Activated CD8-positive, alpha-beta memory T cell treated with anti-CD3 and anti-CD28 coated beads for 36 hours (primary cell): ENCODE results near the gene CRIP2. TPM values are rescaled to one million over a fixed set of nuclear protein-coding genes. Genes with fewer than 3 reads are reported as not detected.

ENCODE experiments used
- CTCF ChIA-PET: fragments of 350-600 bp; sonication (Branson Sonifier 250); formaldehyde crosslinking; loops from one replicate; lab custom pipeline; 2021; ENCODE audit warnings: antibody characterized with exemption; lab: Charles Lee
- POLR2A ChIA-PET: fragments of 350-600 bp; sonication (Branson Sonifier 250); formaldehyde crosslinking; loops from one replicate; lab custom pipeline; 2021; ENCODE audit warnings: antibody characterized with exemption; lab: Charles Lee
- total RNA-seq, 2 experiments: library from RNA; stranded (reverse); gene quantifications; one replicate each; pipeline ENCODE4 v1.2.3, GENCODE V29; 2021

The CRIP2 gene
- total RNA-seq, 2 experiments from 2014 or later: 1.0 to 1.2 TPM

DNA sequence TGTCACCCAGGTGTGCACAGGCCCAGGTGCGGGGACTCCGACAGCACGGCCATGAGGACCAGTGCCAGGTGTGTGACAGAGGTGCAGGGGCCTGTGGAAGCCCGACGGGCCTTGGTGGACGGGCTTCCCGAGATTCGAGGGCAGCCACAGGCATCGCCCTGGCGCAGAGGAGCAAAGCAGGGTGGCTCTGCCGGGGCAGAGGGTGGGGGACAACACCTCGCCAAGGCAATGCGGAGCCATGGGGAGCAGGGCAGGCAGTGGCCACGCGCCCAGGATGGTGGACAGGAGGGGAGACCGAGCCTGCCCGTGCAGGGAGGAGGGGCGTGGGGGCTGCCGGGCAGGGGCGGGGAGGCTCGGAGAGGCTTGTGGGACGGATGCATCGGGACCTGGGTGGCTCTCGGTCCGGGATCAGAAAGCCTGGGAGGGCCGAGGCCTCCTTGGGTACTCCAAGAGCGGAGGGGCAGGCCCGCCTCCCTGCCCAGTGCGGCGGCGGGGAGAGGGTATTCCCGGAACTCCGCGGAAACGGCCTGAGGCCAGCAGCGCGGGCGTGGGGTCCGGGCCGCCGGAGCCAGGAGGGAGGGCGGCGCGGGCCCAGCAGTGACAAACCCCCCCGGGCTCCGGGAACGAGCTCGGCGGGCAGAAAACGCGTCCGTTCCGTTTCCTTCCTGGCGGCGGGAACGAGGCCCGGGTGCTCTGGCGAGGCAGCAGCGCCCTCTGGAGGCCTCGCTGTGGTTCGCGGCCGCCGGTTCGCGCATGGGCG is 53.4 kb downstream of the CRIP2 start:
- POLR2A ChIA-PET: interaction anchor here (0.7 to 1.3 kb wide), 4 partner anchors 38 to 438 kb away, joined by 3 to 4 read pairs (median 3); no protein-coding TSS in a partner anchor

DNA sequence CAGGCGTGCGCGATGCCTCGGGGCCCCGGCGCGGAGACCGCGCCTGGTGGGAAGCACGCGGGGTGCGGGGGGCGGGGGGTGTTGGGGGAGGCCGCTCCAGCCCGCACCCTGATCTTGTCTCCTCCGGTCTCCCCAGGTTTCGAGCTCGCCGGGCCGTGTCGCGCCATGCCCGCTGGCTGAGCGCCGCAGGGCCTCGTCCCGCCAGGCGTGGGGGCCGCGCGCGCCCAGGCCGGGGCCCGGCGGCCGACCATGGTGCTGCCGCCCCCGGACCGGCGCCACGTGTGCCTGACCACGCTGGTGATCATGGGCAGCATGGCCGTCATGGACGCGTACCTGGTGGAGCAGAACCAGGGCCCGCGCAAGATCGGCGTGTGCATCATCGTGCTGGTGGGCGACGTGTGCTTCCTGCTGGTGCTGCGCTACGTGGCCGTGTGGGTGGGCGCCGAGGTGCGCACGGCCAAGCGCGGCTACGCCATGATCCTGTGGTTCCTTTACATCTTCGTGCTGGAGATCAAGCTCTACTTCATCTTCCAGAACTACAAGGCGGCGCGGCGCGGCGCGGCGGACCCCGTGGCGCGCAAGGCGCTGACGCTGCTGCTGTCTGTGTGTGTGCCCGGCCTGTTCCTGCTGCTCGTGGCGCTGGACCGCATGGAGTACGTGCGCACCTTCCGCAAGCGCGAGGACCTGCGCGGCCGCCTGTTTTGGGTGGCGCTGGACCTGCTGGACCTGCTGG is 54.1 kb downstream of the CRIP2 start:
- CTCF ChIA-PET: interaction anchor here (1.0 to 2.1 kb wide), 7 partner anchors 8 to 160 kb away, joined by 3 to 20 read pairs (median 7); partner anchors contain the start of gene TEX22
- POLR2A ChIA-PET: interaction anchor here (0.6 to 1.3 kb wide), 5 partner anchors 22 to 438 kb away, joined by 3 to 4 read pairs (median 3); no protein-coding TSS in a partner anchor

More for the DNA sequence above, 53.4 kb downstream of the CRIP2 start:
- CTCF ChIA-PET: interaction anchor here (1.0 to 2.1 kb wide), 7 partner anchors 9 to 159 kb away, joined by 3 to 20 read pairs (median 7); partner anchors contain the start of gene TEX22

DNA sequence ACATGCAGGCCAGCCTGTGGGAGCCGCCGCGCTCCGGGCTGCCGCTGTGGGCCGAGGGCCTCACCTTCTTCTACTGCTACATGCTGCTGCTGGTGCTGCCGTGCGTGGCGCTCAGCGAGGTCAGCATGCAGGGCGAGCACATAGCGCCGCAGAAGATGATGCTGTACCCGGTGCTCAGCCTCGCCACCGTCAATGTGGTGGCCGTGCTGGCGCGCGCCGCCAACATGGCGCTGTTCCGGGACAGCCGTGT is 54.6 kb downstream of the CRIP2 start:
- ChIA-PET POLR2A (no interaction called here), CTCF (interaction anchor here (1.5 to 2.1 kb wide), 4 partner anchors 39 to 159 kb away, joined by 7 to 20 read pairs (median 8); partner anchors contain the start of gene TEX22)

Other genes starting within 250 kb of the CRIP2 start
- 10 to 100 TPM; 44.7 to 48.3 TPM for gene BTBD6, start 226.3 kb upstream of the CRIP2 start, total RNA-seq
- 10 to 100 TPM; 27.8 to 29.7 TPM for gene BRF1, start 173.8 kb upstream of the CRIP2 start, total RNA-seq
- 10 to 100 TPM; 33.2 to 33.8 TPM for gene PACS2, start 160.1 kb upstream of the CRIP2 start, total RNA-seq
- gene TEX22, start 76.3 kb upstream of the CRIP2 start, total RNA-seq: 1 to 10 TPM in 1 of 2 experiments, under 1 TPM in 1; 0.99 to 2.4 TPM
- 100 to 1,000 TPM; 147 to 156 TPM for gene MTA1, start 55.0 kb upstream of the CRIP2 start, total RNA-seq
- 100 to 1,000 TPM; 285 to 286 TPM for gene CRIP1, start 12.1 kb downstream of the CRIP2 start, total RNA-seq
- gene TEDC1, start 16.4 kb downstream of the CRIP2 start, total RNA-seq: 10 to 100 TPM; 45.5 to 46.9 TPM
- 10 to 100 TPM; 16.4 to 18.3 TPM for gene TMEM121, start 51.8 kb downstream of the CRIP2 start, total RNA-seq